M059J (cell line): ENCODE measurements around the gene ZNF175. TPM values are rescaled to one million over a fixed set of nuclear protein-coding genes. Genes with fewer than 3 reads are reported as not detected.

Source experiments
- DNase-seq: peaks from one replicate; pipeline ENCODE4 v3.0.0-alpha.2; 2012; ENCODE audit warnings: low read depth
- total RNA-seq: library from RNA; depleted of rRNA; stranded (reverse); fragments of >200 nt; shearing (Covaris generic); gene quantifications from 2 replicates; pipeline ENCODE4 v1.2.3, GENCODE V29; 2014

ZNF175 gene
- total RNA-seq, 1 experiment from 2014 or later: 7.1 TPM

- no peak for DNase-seq
Measured at GRCh38 chr19:51587264-51588191, 16.4 kb downstream of the ZNF175 start.

- no peak for DNase-seq
Measured at GRCh38 chr19:51589511-51589910, 18.4 kb downstream of the ZNF175 start.

- DNase-seq: no peak
Measured at GRCh38 chr19:51590441-51590840, 19.4 kb downstream of the ZNF175 start.

- DNase-seq: no peak
Measured at GRCh38 chr19:51592521-51592920, 21.4 kb downstream of the ZNF175 start.

GRCh38 chr19:51593138-51593890, 22.2 kb downstream of the ZNF175 start:
- no peak for DNase-seq

- peak; percentile 96 for DNase-seq
Measured at GRCh38 chr19:51593969-51594773, 23.1 kb downstream of the ZNF175 start.

- no peak for DNase-seq
Measured at GRCh38 chr19:51594774-51595109, 23.7 kb downstream of the ZNF175 start.

- no peak for DNase-seq
Measured at GRCh38 chr19:51595190-51596175, 24.4 kb downstream of the ZNF175 start.

- no peak for DNase-seq
Measured at GRCh38 chr19:51598159-51598915, 27.3 kb downstream of the ZNF175 start.

- DNase-seq: no peak
Measured at GRCh38 chr19:51599084-51599483, 28.0 kb downstream of the ZNF175 start.

GRCh38 chr19:51600940-51601580, 30.0 kb downstream of the ZNF175 start:
- DNase-seq: no peak

- no peak for DNase-seq
Measured at GRCh38 chr19:51602189-51602854, 31.2 kb downstream of the ZNF175 start.

- DNase-seq: no peak
Measured at GRCh38 chr19:51607077-51607476, 36.0 kb downstream of the ZNF175 start.

- peak; percentile 55 for DNase-seq
Measured at GRCh38 chr19:51607920-51608562, 37.0 kb downstream of the ZNF175 start.

GRCh38 chr19:51610576-51610975, 39.5 kb downstream of the ZNF175 start:
- DNase-seq: no peak

- DNase-seq: no peak
Measured at GRCh38 chr19:51614789-51615188, 43.7 kb downstream of the ZNF175 start.

- DNase-seq: no peak
Measured at GRCh38 chr19:51615991-51616390, 44.9 kb downstream of the ZNF175 start.

- DNase-seq: no peak
Measured at GRCh38 chr19:51621178-51621577, 50.1 kb downstream of the ZNF175 start.

GRCh38 chr19:51626675-51627074, 55.6 kb downstream of the ZNF175 start:
- DNase-seq: no peak
